Inflammatory macrophage treated with lipopolysaccharide for 1 hour (primary cell): ENCODE results near the gene FAM149A.

Experiments
- DNase-seq, 2 donors: peaks; one replicate each; pipeline ENCODE4 v3.0.0-alpha.2; 2020 to 2022

FAM149A gene

DNA sequence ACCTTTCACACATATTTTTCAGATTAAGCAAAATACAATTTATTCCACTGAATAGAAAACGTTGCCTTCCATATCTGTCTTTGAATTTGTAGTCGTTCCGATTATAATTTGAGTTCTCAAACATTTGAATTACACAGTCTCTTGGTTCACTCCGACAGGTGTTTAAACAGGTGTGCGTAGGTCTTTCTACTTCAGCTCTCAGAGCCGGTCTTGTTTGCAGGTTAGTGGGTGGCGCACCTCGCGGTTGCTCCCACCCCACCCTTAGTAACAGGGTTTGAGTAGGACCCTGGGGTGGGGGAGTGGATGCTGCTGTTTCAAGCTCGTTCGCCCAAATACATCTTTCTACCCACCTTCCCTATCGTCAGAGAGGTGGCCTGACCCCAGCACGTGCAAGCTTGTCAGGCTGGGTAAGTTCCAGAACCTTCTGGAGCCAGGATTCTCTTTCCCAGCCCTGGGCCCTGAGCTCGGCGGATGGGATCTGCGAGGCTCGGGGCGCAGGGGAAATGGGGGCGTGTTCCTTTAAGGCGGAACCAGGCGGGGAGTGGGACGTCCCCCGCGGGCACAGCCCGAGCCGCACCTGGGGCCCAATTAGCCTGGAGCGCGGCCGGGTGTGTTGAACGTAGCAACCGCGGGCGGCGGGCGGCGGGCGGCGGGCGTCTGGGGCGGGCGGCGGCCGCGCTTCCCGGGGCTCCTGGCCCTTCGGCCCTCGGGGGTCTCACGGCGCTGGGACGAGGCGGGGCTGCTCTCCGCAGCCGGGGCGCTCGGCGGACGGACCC is at the start of gene FAM149A:
FAM149A (plus strand) TSS at position 591 of the 776 bp plus-strand sequence.
- DNase-seq, result no peak

DNA sequence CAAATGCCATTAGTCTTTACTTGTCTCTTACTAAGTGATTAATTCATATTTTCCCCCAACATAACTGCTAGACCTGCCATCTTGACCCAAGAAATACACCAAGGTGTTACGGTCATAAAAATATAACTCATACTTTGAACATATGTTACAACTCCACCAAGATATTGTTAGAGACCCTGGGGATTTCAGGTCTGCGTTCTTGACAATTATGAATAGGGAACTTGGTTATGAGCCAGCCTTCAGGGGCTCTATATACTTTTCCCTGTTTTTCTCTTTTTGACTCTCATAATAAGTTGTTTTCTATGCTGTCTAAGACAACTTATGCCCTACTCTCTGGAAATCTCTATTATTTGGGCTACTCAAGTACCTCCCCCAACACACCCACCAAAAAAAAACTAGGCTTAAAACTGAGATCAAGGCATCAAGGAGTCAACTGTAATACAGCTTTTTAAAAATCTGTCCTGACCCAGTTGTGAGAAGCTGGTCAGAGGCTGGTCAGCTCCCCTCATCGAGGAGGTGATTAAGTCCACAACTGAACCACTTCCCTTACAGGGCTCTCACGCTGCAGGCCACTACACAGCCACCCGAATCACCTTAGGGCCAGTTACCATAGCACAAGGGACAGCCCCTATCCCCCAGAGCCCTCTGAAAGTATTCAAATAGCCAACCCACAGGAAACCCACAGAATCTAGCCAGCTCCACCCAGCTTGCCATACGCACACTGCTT is 46.1 kb upstream of the FAM149A start:
- no peak for DNase-seq

DNA sequence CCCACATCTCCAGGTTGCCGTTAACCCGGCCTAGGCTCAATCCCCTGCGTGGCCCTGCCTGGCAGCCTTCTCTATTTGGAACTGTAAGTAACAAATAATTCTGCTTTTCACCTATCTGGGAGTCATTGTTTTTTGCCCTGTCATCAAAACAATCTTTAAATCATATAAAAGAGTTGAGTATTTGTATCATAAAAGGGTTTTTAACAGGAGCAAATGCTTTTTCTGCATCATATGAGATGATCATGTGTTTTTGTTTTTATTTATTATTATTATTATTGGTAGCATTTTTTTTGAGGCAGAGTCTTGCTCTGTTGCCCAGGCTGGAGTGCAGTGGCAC is 45.6 kb upstream of the FAM149A start:
- DNase-seq, result no peak

DNA sequence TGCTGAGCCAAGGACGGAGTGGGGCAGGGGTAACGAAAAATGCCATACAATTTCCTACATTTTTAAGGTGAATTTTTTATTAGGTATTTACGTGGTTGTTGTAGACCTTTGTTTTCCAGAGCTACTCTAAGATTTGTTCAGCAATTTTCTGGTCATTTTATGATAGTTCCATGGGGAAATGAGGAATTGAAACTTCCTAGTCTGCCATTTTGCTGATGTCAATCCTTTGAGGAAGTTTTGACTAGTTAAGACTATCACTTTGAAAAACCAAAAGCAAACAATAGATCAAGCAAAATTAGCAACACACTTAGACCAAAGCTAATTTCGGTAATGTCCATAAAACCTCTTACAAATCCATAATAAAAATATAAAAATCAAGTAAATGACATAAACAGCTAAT is 42.6 kb upstream of the FAM149A start:
- DNase-seq, result peak; percentile 35 to 51

DNA sequence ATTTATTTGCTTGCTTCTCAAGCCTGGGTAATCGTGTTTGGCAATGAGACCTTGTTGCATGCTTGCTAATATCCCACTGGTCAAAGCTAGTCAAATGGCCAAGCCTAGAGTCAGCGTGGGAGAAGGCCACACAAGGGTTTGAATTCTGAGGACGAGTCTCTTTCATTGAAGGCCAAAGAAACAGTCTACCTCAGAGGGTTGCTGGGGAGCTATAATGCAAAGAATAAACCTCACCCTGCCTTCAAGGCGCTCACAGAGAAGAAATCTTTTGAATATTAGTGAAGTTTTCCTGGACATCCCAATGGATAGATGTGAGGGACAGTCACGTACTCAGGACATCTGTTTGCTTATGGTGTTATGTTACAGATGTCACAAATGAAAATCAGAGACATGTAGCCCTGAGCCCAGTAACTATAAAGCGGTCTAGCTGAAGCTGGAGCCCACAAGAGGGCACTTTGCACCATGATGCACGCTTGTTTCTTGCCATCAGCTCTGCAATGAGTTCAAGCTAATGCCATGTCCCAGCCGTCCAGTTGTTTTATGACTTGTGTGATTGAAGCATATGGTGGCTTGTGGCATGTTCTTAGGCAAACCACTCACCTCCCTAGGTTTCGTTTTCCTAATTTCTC is 36.6 kb upstream of the FAM149A start:
- DNase-seq, result peak; percentile 35 to 52

DNA sequence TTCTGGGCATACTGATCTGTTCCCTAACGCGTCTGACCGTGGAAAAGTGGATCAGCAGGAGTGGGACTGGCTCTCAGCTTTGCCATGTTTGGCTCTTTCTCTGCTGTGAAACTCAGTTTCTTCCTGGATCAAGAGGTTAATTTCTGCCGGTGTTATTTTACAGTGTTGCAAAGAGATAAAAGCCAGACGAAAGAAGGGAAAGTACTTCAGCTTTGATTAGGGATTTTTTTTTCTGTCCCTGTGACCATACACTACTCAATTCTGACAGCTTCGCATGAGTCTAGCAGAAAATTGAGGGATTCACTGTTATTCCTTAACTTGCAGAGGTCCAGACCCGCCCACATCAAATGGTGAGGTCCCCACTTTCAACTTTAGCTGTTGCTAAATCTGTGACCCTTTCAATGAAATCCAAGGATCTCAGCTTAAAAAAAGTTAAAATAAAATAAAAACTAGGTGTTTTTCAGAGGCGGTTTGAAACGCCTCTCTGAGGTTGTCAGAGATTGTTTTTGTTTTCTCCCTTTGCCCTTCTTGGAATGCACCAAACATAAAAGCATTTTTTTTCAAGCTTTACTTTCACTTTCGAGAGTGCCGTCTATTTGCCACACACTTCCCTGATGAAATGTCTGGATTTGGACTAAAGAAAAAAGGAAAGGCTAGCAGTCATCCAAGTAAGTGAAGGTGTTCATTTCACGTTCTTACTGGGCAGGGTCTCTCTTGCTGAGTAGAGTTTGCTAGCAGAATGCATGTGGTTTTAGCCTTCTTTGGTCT is 35.7 kb upstream of the FAM149A start, which contains the start of gene TLR3:
TLR3 (plus strand) TSS at position 576 of the 768 bp plus-strand sequence. CDS start 7,464 bp downstream, outside the sequence.
- peak; percentile 51 to 60 for DNase-seq

DNA sequence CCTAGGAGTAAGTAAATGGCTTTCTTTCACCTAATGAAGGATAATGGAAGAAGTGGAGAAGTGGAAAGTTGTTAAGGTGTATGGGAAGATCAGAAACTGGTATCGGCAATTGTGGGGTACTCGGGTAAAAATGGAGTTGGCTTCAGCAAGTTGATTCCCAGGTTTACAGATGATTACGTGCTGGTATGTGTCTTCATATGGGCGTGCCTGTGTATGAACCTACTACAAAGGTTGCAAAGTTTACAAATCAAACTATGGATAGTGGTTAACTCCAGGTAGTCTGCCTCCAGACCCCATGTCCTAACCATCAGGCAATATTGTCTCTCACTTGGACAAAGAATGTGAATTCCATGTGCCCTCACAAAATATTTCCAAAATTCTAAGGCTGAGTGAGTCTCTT is 34.8 kb upstream of the FAM149A start:
- no peak for DNase-seq

DNA sequence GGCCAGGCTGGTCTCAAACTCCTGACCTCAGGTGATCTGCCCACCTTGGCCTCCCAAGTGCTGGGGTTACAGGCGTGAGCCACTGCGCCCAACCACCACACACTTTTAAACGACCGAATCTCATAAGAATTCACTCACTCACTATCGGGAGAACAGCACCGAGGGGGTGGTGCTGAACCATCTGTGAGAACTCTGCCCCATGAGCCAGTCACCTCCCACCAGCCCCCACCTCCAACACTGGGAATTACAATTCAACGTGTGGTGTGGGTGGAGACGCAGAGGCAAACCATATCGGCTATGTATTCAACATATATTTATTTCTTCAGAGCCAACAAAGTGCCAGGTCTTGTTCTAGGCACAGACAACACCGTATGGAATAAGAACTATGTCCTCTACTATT is 32.0 kb upstream of the FAM149A start:
- DNase-seq, result no peak

DNA sequence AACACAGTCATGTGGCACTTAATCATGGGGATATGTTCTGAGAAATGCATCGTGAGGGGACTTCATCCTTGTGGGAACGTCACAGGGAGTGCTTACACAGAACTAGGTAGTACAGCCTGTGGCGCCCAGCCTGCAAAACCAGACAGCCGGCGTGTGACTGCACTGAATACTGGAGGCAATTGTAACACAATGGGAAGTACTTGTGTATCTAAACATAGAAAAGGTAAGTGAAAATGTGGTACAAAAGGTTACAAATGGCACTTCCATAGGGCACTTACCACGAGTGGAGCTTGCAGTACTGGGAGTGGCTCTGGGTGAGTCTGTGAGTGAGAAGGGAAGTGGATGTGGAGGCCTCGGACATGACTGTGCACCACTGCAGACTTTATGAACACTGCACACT is 30.3 kb upstream of the FAM149A start:
- DNase-seq, result no peak

DNA sequence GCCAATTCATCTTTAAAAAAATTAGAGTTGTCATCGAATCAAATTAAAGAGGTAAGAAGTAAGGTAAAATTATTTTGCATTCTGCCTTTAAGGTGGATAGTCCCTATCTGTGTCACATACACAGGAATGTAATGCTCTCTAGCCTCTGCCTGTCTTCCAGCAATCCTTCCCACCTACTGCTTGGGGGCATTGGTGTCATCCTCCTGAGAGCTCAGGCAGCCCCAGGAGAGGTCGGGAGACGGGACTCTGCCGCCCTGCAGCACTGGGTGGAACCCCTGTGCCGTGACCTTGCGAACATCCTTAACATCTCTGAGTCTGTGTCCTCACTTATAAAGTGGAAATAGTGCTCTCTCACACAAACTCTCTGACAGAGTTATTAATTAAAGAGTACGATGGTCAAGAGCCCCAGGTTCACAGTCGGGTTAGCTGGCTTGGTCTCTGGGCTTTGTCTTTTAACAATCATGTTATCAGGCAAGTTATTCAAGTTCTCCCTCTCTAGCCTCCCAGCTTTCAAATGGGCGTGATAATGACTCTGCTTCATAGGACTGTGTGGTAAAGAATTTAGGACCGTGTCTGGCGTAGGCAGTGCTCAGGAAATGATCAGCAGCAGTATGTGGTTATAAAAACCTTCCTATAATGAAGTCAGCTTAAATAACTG is 25.4 kb upstream of the FAM149A start:
- no peak for DNase-seq

DNA sequence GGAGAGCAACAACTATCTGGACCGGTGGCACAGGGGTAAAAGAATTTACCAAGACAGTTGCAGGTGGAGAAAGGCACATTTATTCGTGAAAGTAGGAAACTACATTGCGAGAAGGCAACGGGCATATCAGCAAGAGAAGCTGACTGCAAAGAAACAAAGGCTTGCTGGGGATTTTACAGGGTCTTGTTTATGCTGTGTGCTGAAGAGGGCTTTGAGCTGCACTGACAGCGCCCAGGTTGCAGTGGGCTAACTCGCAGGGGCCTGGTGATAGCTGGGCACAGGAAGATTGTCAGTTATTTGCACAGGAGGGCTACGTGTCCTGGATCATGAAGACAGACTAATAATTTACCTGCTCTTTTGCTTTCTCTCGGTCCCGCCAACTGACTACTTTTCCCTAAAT is 24.8 kb upstream of the FAM149A start:
- no peak for DNase-seq

DNA sequence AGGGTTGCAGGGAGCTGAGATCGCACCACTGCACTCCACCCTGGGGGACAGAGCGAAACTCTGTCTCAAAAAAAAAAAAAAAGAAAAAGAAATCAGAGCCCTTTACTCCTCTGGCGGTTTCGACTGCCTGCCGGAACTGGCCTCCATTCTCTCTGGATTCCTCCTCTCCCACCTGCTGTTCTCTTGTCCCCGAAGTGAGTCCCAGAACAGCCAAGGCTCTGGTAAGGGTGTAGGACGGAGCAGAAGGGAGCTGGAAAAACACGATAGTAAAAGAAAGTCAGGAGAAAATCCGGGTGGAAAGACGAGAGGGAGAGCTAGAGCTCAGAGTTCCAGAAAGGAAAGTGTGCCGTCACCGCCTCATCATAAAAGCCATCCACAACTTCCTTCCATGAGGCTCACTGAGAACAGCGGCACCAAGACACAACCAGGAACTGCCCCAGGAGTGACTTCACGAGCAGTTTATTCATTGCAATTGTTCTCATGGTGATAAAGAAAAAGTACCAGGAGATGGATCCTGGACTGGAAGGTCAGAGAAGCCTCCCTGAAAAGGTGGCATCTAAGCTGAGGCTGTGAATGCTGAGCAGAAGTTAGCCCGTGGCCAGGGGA is 23.2 kb upstream of the FAM149A start:
- no peak for DNase-seq

DNA sequence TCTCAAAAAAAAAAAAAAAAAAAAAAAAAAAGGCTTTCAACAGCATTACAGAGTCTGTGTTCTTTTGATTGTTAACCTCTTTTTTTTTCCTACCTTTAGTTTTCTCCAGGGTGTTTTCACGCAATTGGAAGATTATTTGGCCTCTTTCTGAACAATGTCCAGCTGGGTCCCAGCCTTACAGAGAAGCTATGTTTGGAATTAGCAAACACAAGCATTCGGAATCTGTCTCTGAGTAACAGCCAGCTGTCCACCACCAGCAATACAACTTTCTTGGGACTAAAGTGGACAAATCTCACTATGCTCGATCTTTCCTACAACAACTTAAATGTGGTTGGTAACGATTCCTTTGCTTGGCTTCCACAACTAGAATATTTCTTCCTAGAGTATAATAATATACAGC is 22.3 kb upstream of the FAM149A start:
- no peak for DNase-seq

DNA sequence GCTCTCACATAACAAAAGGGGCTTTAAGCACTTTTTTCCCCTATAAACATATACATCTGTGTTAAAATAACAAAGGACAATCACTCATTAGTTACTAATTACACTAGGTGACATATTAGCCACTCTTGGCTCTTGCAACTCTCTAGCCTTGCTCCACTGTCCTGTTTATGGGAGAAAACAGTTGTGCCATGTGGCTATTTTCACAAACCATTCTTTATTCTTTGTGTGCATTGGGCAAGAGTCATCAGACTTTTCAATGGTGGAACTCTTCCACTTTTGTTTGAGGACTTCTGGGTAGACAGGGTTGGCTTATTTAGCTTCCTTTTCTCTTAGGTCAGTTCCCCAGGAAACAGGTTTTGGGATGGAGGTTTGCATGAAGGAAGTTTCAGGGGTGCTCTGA is 16.0 kb upstream of the FAM149A start:
- no peak for DNase-seq

DNA sequence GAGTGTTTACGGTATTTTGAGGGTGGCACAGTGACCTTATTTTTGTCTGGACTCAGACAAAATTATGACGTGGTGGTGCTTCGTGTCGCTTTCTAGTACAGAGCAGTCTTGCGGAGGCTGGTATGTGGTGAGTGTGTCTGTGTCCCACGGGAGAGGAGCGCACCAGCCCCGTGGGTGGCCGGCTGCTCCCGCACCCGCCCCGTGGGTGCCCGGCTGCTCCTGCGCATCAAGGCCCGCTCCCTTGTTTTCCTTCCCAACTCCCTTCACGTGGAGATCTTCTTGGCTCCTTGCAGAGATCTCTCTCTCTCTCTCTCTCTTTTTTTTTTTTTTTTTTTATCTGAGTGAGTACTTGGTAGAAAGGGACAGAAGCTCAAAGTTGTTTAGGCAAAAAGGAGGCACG is 12.2 kb upstream of the FAM149A start:
- no peak for DNase-seq

DNA sequence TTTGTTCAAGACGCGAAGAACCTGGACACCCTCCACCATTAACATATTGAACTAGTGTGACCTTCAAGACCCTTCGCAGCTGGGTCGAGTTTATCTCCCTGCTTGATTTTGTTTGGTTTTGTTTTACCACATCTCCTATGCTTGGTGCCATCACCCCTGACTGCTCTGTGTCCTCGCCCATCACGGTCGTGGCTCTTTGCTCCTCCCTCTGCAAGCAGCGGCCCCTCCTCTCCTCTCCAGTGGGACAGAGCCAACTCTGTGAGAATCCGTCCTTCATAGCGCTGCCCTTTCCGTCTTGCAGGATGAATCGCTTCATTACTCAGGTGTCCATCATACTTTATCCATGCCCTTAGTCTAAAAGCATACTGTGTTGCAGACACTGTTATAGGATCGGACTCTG is 9.1 kb upstream of the FAM149A start:
- DNase-seq, result no peak

DNA sequence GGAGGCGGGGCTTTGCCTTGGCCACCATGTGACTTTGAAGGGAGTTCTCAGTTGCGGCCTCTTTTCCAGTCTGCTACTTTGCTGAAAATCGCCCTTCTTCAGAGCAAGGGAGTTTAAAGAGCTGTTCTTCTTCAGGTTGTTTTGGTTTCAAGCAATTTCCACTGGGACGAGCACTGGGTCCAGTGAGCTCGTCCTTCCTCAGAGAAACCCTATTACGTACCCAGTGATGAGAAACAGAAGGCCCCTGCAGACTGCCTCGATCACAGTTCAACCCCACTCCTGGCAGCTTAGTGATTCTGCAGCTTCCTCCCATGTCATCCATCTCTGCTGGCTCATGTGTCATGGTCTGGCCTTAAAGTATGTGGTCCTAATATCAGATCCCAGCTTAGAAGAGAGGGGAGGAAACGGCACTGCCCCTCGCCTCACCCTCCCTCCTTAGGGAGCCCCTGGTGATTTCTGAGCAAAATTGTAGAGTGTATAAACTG is 7.8 kb upstream of the FAM149A start:
- DNase-seq, result no peak

DNA sequence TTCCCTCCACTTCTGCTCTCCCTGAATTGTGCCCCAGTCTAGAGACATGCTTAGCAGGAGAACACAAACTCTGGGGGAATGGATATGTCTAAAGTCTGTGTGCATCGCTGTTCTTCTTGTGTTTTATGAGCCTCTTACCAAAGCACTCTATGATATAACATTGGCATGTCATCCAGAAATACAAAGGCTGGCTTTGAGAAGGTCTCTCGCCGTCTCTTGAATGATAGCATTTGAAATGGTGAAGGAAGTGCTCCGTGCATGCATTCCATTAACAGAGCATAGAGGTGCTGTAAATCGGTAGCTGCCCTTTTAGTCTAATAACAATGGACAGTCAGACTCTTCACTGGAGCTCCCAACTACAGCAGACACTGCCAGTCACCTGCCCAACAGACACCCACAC is 7.1 kb upstream of the FAM149A start:
- DNase-seq, result no peak

DNA sequence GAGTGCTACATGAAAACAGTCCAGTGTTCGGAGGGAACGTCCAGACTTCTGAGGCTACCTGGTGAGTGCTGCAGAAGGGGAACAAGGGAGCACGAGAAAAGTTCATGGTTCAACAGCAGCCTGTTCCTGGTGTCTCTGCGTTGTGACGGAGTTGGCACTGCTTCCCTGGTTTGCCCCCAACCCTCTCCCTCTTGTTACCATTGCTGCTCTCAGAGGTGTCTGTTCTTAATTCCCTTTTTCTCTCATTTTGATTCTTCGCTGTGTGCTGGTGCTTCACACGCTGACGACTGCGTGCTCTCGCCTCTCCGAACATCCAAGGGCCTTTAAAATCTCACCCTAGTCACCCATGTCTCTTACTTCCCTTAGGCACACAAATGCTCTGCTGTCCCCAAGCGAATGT is 1.6 kb upstream of the FAM149A start:
- DNase-seq, result no peak

DNA sequence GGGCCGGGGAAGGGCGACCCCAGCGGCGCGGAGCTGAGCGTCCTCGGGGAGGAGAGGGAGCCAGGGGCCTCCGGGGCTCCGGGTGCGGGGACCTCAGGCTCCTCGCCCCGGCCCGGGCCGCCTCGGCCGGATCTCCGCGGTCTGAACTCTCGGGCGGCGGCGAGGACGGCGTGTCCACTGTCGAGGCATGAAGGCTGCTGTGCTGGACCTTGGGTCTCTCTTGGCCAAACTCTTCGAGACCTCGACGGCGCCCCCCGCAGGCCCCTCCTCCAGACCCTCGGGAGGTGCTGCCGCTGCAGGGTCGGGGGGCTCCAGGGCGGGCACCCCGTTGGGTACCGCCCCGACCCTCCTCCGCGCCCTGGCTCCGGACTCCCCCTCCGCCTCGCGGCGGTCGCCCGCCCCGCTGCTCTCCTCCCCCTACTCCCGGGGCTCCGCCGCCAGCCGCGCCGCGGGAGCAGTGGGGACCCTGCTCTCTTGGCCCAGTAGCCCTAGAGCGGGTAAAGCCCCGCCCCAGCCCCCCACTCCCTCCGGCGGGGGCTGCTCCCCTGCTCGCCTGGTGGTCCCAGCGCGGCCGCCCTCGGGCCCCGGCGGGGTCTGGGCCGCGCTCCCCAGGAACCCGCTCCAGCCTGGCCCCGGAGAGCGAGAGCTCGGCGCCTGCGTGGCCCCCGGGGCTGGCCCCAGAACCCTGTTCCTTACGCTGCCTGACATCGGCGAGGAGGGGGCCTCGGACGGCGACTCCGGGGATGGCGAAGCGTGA is 564 bp downstream of the FAM149A start:
- DNase-seq, result no peak

DNA sequence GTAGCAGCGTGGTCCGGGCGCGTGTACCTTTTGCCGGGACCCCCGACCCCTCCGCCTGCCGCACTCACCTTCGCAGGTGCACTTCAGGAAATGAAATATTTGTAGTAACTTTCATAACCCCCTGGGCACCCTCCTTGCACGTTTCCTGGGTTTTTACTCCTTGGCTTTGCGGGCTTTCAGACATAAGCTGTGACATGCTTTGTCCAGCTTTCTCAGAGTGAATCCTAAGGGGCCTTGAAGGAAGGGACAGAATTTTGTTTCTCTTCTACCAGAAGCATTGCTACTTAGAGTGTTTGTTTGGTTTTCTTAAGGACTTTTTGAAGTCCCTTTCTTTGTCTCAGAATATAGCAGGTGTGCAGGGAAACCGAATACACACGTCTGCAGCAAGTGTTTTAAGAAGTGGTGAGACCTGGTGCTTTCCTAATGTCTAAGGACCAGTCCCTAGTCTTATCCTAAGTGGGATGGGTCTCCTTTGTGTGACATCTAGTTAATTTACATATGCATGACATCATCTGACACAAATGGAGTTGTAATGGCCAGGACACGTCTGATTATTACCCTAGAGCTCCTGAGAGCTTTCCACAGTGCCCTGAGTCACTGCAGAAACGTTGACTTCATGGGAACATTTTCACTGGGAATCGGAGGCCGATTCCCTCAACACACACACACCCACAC is 1.3 kb downstream of the FAM149A start:
- DNase-seq, result no peak
